Stimulated activated CD4-positive, alpha-beta T cell treated with anti-CD3 and anti-CD28 coated beads, Interleukin-4, amount 100 ng/mL, for 24 hours (primary cell): ENCODE measurements around the gene VN1R4.
"Not testable (repeated sequence)": the region's sequence is repeated elsewhere in the genome, so short reads cannot be mapped to it uniquely, and the experiment has no call there.

Source experiments
- DNase-seq: peaks from one replicate; pipeline ENCODE4 v3.0.0-alpha.2; 2020

VN1R4 gene

GRCh38 chr19:53267623-53268022 lies at the start of gene VN1R4:
Gene VN1R4 (minus strand): TSS chr19:53267723. CDS start chr19:53267665, 58 bp downstream.
- DNase-seq, result not testable (repeated sequence)

DNA sequence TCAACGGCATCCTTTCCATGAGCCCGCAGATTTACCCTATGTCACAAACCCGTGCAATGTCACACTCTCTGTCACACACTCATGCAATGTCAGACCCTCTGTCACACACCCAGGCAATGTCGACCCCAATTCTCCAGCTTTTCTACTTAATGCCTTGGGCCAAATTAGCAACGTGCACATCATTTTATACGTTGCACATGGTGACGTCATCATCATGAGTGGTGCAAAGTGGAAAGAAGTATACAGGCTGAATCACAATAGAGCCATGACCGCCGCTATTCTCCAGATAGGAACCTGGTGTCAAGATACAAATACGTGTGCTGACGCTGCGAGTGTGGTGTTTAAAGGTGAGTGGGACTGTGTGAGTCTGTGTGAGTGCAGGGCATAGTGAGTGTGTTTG lies 44.4 kb upstream of the VN1R4 start:
- no peak for DNase-seq

- DNase-seq, result no peak
These were observed 43.5 kb upstream of the VN1R4 start for GRCh38 chr19:53311044-53311443.

DNA sequence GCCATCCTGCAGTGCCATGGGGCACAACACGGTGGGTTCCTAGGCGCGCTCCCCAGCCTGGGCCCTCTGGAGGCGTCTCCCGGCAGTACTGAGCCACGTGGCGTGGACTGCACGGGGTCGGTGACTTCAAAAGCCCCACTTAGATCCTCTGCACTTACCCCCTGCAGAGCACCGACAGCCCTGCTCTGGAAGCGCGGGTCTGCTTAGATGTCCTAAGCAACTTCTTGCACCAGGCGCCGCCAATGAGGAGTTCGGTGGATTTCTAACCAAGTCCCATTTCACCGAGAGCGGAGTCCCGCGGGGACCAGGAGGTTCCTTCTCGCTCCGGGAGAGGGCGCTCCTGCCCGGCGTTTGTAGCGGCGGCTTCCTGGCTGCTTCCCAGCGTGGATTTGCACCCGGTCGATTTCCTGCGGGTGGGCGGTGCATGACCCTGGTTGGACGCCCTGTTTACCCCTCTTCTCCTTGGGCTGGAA lies 40.9 kb upstream of the VN1R4 start:
- no peak for DNase-seq

DNA sequence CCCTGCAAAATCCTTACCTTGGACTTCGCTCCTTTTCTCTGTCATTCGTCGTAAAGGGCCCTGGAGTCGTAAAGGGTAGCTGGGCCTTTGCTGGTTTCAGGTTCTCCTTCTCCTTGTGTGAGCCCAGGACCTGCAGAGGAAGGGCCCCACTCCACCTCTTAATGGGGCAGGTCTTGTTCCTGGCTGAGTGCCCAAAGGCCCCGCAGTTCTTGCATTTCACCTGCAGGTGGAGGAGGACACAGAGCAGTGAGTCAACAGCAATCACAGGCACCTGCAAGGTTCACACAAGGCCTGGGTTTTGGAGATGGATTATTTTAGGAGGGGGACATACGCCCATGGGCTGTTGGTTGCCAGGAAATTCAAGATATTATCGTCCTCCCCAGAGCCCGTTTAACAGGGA lies 33.8 kb upstream of the VN1R4 start:
- DNase-seq, result not testable (repeated sequence)

- no peak for DNase-seq
These were observed 27.4 kb upstream of the VN1R4 start for GRCh38 chr19:53294786-53295441.

DNA sequence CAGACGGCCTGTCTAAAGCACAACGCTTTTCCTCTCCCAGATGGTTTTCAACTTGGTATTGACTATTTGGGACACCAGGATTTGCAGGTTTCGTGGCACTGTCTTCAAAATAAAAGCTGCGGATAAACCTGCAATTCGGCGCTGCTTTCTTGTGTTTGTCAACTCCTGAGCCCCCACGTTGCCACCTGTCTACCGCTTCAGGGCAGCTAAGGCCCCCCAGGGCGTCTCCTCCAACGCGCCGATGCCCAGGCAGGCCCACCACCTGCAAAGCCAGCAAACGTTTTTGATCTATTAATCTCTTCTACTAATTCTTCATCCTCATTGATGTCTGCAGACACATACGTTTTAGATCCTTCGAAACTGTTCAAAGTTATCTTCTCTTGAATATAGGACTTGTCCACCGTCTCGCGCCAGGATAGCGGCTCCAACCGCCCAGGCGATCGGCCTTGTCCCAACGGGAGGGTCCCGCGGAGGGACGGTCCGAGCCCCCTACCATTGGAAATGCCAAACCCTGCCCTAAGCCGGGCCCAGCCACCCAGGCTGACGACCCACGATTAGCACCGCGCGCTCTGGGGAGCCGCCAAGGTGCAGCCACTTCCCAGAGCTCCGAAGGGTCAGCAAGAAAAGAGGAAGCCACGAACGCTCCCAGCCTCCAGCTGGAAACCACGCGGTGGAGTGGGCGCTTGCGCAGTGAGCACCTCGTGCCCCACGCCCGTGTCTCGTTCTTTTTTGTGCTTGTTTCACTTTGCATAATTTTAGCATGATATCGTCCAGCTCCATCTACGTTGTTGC lies 23.4 kb upstream of the VN1R4 start:
- DNase-seq, result no peak

DNA sequence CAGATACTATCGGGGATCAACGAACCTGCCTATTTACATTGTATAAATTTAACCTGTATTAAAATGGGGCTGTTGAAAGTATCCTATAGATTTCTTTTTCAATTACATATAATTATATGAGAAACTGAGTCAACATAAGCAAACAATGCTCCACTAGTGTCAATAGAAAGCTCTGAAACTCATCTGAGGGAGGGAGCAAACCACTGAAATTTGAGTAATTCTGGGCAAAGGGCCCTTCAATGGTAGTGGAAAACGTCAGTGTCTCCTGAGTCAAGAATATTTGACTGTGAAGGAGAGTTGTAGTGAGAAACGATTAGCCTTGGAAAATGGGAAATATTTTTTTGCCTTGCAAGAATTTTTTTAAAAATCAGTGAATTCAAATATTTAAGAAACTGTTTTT lies 17.6 kb upstream of the VN1R4 start:
- no peak for DNase-seq

- peak; percentile 21 for DNase-seq
These were observed 14.4 kb upstream of the VN1R4 start for GRCh38 chr19:53281947-53282346.

GRCh38 chr19:53275480-53275879 lies 8.0 kb upstream of the VN1R4 start:
- no peak for DNase-seq

- no peak for DNase-seq
These were observed 4.5 kb upstream of the VN1R4 start for GRCh38 chr19:53272044-53272443.

DNA sequence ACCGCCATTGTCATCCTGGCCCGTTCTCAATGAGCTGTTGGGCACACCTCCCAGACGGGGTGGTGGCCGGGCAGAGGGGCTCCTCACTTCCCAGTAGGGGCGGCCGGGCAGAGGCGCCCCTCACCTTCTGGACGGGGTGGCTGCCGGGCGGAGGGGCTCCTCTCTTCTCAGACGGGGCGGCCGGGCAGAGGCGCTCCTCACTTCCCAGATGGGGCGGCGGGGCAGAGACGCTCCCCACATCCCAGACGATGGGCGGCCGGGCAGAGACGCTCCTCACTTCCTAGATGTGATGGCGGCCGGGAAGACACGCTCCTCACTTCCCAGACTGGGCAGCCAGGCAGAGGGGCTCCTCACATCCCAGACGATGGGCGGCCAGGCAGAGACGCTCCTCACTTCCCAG lies 2.3 kb upstream of the VN1R4 start:
- DNase-seq, result not testable (repeated sequence)

DNA sequence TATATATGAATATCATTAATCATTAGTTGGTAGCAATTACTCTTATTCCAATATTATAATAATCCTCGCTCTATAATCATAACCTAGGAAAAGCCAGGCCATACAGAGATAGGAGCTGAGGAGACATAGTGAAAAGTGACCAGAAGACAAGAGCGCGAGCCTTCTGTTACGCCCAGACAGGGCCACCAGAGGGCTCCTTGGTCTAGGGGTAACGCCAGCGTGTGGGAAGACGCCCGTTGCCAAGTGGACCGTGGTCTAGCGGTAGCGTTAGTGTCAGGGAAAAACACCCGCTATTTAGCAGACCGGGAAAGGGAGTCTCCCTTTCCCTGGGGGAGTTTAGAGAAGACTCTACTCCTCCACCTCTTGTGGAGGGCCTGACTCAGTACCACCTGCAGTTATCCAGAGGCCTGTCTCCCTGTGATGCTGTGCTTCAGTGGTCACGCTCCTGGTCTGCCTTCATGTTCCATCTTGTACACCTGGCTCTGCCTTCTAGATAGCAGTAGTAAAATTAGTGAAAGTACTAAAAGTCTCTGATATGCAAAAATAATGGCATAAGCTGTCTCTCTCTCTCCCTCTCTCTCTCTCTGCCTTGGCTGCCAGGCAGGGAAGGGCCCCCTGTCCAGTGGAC lies 9.7 kb downstream of the VN1R4 start, which contains the start of gene VN1R2:
TSS of gene VN1R2 (plus strand) at position 578 of the 628 bp plus-strand sequence. CDS start 84 bp downstream, outside the sequence.
- DNase-seq, result not testable (repeated sequence)

- DNase-seq, result peak; percentile 85
These were observed 12.8 kb downstream of the VN1R4 start, which contains the start of gene ZNF677 for GRCh38 chr19:53254411-53255341. Gene ZNF677 (minus strand): TSS chr19:53254873. CDS start chr19:53251550, 3,323 bp downstream.

- DNase-seq, result no peak
These were observed 21.0 kb downstream of the VN1R4 start for GRCh38 chr19:53246498-53246897.

- DNase-seq, result no peak
These were observed 30.3 kb downstream of the VN1R4 start for GRCh38 chr19:53237114-53237777.

DNA sequence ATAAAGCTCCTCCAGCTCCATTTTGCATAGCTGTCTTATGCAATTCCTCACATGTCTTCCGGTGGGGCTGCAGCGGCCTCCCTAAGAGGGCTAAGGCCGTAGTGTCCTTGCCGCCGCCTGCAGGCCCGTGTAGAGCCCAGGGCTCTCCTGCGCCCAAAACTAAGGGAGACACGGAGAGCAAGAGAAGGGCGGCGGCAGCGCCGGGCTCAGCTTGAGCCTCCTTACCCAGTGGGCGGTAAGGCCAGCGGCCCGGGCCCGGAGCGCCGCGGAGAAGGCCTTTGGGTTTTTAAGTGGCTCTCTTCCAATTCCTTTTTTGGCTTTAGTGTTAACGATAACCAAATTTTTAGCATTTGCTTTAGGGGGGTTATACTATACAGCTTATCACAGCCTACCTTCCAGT lies 42.9 kb downstream of the VN1R4 start:
- DNase-seq, result no peak

DNA sequence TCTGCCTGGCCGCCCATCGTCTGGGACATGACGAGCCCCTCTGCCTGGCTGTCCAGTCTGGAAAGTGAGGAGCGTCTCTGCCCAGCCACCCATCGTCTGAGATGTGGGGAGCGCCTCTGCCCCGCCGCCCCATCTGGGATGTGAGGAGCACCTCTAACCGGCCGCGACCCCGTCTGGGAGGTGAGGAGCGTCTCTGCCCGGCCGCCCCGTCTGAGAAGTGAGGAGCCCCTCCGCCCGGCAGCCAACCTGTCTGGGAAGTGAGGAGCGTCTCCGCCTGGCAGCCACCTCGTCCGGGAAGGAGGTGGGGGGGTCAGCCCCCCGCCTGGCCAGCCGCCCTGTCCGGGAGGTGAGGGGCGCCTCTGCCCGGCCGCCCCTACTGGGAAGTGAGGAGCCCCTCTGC lies 44.8 kb downstream of the VN1R4 start:
- DNase-seq, result not testable (repeated sequence)
